SK-N-SH (cell line): ENCODE measurements around the gene GNPDA2. TPM values are rescaled to one million over a fixed set of nuclear protein-coding genes. Genes with fewer than 3 reads are reported as not detected.

Experiments
- CTCF ChIA-PET: fragments of 300-600, 350-600 bp; formaldehyde crosslinking; extraction: SDS; loops from one replicate; lab custom pipeline; 2021; lab: Yijun Ruan, JAX
- POLR2A ChIA-PET: fragments of 350-600 bp; sonication (Branson Sonifier 250); formaldehyde crosslinking; extraction: SDS; loops from one replicate; lab custom pipeline; 2020; ENCODE audit warnings: antibody characterized with exemption, inconsistent platforms; lab: Yijun Ruan, JAX
- DNase-seq: peaks from one replicate; pipeline ENCODE4 v3.0.0; 2012
- H2AFZ ChIP-seq: fragments of 200-600 bp; sonication (generic); 2 replicates; pipeline ENCODE4 v1.8.1; 2016; ENCODE audit warnings: antibody characterized with exemption, mild to moderate bottlenecking, low read depth
- H3F3A ChIP-seq: fragments of 200-600 bp; sonication (generic); replicated peaks from 2 replicates; pipeline ENCODE3; 2016; ENCODE audit warnings: antibody characterized with exemption, mild to moderate bottlenecking; ENCODE audit not compliant: insufficient read depth
- H3K27ac ChIP-seq, 2 experiments: fragments of 200-500 bp in 1 of 2; fragments of 200-600 bp in 1 of 2; sonication (Bioruptor generic) in 1 of 2; sonication (generic), shearing (Covaris generic) in 1 of 2; 2 replicates each; pipeline versions ENCODE4 v1.5.1 to v1.6.1; 2014 to 2016; ENCODE audit warnings: low read depth in 2 of 2, inconsistent platforms in 1 of 2, low read length in 1 of 2, mild to moderate bottlenecking in 1 of 2, mixed read lengths in 1 of 2
- H3K27me3 ChIP-seq: fragments of 200-600 bp; sonication (generic), shearing (Covaris generic); 2 replicates; pipeline ENCODE4 v1.6.1; 2016; ENCODE audit warnings: mixed run types; ENCODE audit not compliant: insufficient read depth
- H3K36me3 ChIP-seq, 2 experiments: fragments of 200-500 bp in 1 of 2; fragments of 200-600 bp in 1 of 2; sonication (Bioruptor generic) in 1 of 2; sonication (generic) in 1 of 2; replicated peaks in 1 of 2; 2 replicates each; pipeline versions ENCODE3 to v1.5.1; 2014 to 2016; ENCODE audit warnings: low read length in 1 of 2, mild to moderate bottlenecking in 1 of 2; ENCODE audit not compliant: insufficient read depth in 2 of 2, control insufficient read depth in 1 of 2
- H3K4me1 ChIP-seq, 2 experiments: fragments of 200-500 bp in 1 of 2; fragments of 200-600 bp in 1 of 2; sonication (Bioruptor generic) in 1 of 2; sonication (generic), shearing (Covaris generic) in 1 of 2; 2 replicates each; pipeline versions ENCODE4 v1.5.1 to v1.6.1; 2014 to 2016; ENCODE audit warnings: low read depth in 1 of 2, low read length in 1 of 2, mixed run types in 1 of 2; ENCODE audit not compliant: insufficient read depth in 2 of 2, control insufficient read depth in 1 of 2
- H3K4me2 ChIP-seq: fragments of 200-600 bp; sonication (generic), shearing (Covaris generic); 2 replicates; pipeline ENCODE4 v1.6.1; 2017; ENCODE audit warnings: mixed run types
- H3K4me3 ChIP-seq, 2 experiments: fragments of 200-500 bp in 1 of 2; fragments of 200-600 bp in 1 of 2; sonication (Bioruptor generic) in 1 of 2; sonication (generic), shearing (Covaris generic) in 1 of 2; 2 replicates each; pipeline versions ENCODE4 v1.5.1 to v1.8.1; 2014 to 2016; ENCODE audit warnings: low read depth in 2 of 2, inconsistent platforms in 1 of 2, low read length in 1 of 2, mild to moderate bottlenecking in 1 of 2, mixed read lengths in 1 of 2, moderate library complexity in 1 of 2
- H3K79me2 ChIP-seq: fragments of 200-600 bp; sonication (generic); 2 replicates; pipeline ENCODE4 v1.8.1; 2017; ENCODE audit warnings: mild to moderate bottlenecking; ENCODE audit not compliant: insufficient read depth
- H3K9ac ChIP-seq: fragments of 200-600 bp; sonication (generic); 2 replicates; pipeline ENCODE4 v1.6.1; 2017; ENCODE audit warnings: mixed run types
- H3K9me2 ChIP-seq: fragments of 200-600 bp; sonication (generic); 2 replicates; pipeline ENCODE4 v1.6.1; 2017; ENCODE audit warnings: mixed run types
- H3K9me3 ChIP-seq: fragments of 200-600 bp; sonication (generic); 2 replicates; pipeline ENCODE4 v1.6.1; 2017; ENCODE audit warnings: mixed run types, mild to moderate bottlenecking, moderate library complexity
- H4K20me1 ChIP-seq: fragments of 200-600 bp; sonication (generic); 2 replicates; pipeline ENCODE4 v1.6.1; 2017; ENCODE audit warnings: mild to moderate bottlenecking, mixed run types; ENCODE audit not compliant: insufficient read depth
- ELF1 ChIP-seq: IDR thresholded peaks from 2 replicates; pipeline ENCODE4 v1.4.0; 2012
- EZH2phosphoT487 ChIP-seq: fragments of 200-600 bp; sonication (generic); IDR thresholded peaks from 2 replicates; pipeline ENCODE4 v1.6.1; 2017; ENCODE audit warnings: low read depth, mixed run types, mild to moderate bottlenecking, antibody characterized with exemption, moderate library complexity, borderline replicate concordance
- FOSL2 ChIP-seq: IDR thresholded peaks from 2 replicates; pipeline ENCODE4 v1.4.0; 2012; ENCODE audit warnings: low read depth, mild to moderate bottlenecking, moderate library complexity, borderline replicate concordance
- FOXM1 ChIP-seq: IDR thresholded peaks from 2 replicates; pipeline ENCODE4 v1.4.0; 2012; ENCODE audit warnings: low read depth, mild to moderate bottlenecking
- GABPA ChIP-seq: IDR thresholded peaks from 2 replicates; pipeline ENCODE4 v1.4.0; 2012; ENCODE audit warnings: low read depth, mild to moderate bottlenecking
- GATA2 ChIP-seq: sonication (generic); formaldehyde crosslinking; IDR thresholded peaks from 2 replicates; pipeline ENCODE4 v1.5.0; 2020; ENCODE audit warnings: mild to moderate bottlenecking, missing genetic modification reagents
- MEF2A ChIP-seq: IDR thresholded peaks from 2 replicates; pipeline ENCODE4 v1.4.0; 2012; ENCODE audit warnings: low read depth, borderline replicate concordance
- MXI1 ChIP-seq: IDR thresholded peaks from 2 replicates; pipeline ENCODE4 v1.6.1; 2012; ENCODE audit warnings: mild to moderate bottlenecking, low read depth, low read length, improper control_type of control experiment
- NRF1 ChIP-seq: IDR thresholded peaks from 2 replicates; pipeline ENCODE4 v1.6.1; 2012; ENCODE audit warnings: low read depth, mild to moderate bottlenecking, low read length
- POLR2AphosphoS5 ChIP-seq: IDR thresholded peaks from 2 replicates; pipeline ENCODE4 v1.6.1; 2012; ENCODE audit warnings: low read depth, low read length
- RAD21 ChIP-seq: IDR thresholded peaks from 2 replicates; pipeline ENCODE4 v1.6.1; 2012; ENCODE audit warnings: mild to moderate bottlenecking, low read length
- SIN3A ChIP-seq: IDR thresholded peaks from 2 replicates; pipeline ENCODE4 v1.6.1; 2012; ENCODE audit warnings: low read depth, mild to moderate bottlenecking, low read length, moderate library complexity, borderline replicate concordance
- SMC3 ChIP-seq: IDR thresholded peaks from 2 replicates; pipeline ENCODE4 v1.6.1; 2012; ENCODE audit warnings: low read depth, low read length, improper control_type of control experiment
- TAF1 ChIP-seq: IDR thresholded peaks from 2 replicates; pipeline ENCODE4 v1.6.1; 2012; ENCODE audit warnings: low read depth, mild to moderate bottlenecking, low read length, moderate library complexity, borderline replicate concordance
- TCF12 ChIP-seq: IDR thresholded peaks from 2 replicates; pipeline ENCODE4 v1.4.0; 2012
- TEAD4 ChIP-seq: IDR thresholded peaks from 2 replicates; pipeline ENCODE4 v1.4.0; 2012; ENCODE audit warnings: mild to moderate bottlenecking, borderline replicate concordance; ENCODE audit not compliant: insufficient read depth
- USF2 ChIP-seq: fragments of 150-350 bp; IDR thresholded peaks from 2 replicates; pipeline ENCODE4 v1.6.1; 2017; ENCODE audit warnings: antibody characterized with exemption, low read length, low read depth, borderline replicate concordance
- YY1 ChIP-seq: IDR thresholded peaks from 2 replicates; pipeline ENCODE4 v1.4.0; 2012; ENCODE audit warnings: low read depth, mild to moderate bottlenecking
- WGBS: methylation state at CpG from one replicate; pipeline ENCODE4 v1.1.6; 2017; ENCODE audit warnings: low lambda C conversion rate; 5-methylcytosine and 5-hydroxymethylcytosine counted together
- polyA plus RNA-seq, 3 experiments: library from polyadenylated mRNA; depleted of rRNA; stranded (reverse); fragments of >200 nt; gene quantifications; 2 replicates each; pipeline ENCODE4 v1.2.3, GENCODE V29; 2012
- TF ChIP-seq, protein P1 (sequence below): IDR thresholded peaks from 2 replicates; pipeline ENCODE4 v1.4.0; 2012; ENCODE audit warnings: low read depth
- TF ChIP-seq, protein P2 (sequence below): fragments of 150-350 bp; IDR thresholded peaks from 2 replicates; pipeline ENCODE4 v1.6.1; 2016; ENCODE audit warnings: mild to moderate bottlenecking, low read depth, low read length
- TF ChIP-seq, protein P3 (sequence below): IDR thresholded peaks from 2 replicates; pipeline ENCODE4 v1.6.1; 2012; ENCODE audit warnings: mild to moderate bottlenecking, low read depth, low read length, moderate library complexity

The GNPDA2 gene
- polyA plus RNA-seq, 1 of the 3 experiments (the other 2 are of a cell fraction), result 7.8 TPM

GRCh38 chr4:44771789-44772188, 45.4 kb upstream of the GNPDA2 start:
- no peaks in the 10 kb centered on the region for H3K9me2 ChIP-seq
- CTCF ChIA-PET, result interaction anchor here (0.8 to 1.0 kb wide), 2 partner anchors 11 to 12 kb away, joined by 3 to 5 read pairs; no protein-coding TSS in a partner anchor
- no peak overlapping the region for H3K27ac ChIP-seq
- no peaks in the 10 kb centered on the region for H4K20me1 ChIP-seq
- no peak for DNase-seq
- H3K9me3 ChIP-seq, result no peaks in the 10 kb centered on the region
- no peaks in the 10 kb centered on the region for H3K27me3 ChIP-seq
- H3K79me2 ChIP-seq, result no peaks in the 10 kb centered on the region
- H3F3A ChIP-seq, result no peaks in the 10 kb centered on the region
- POLR2A ChIA-PET, result no interaction called here
- TF ChIP-seq RAD21, result no peak
- TF ChIP-seq FOSL2, result no peak
- TF ChIP-seq FOXM1, result no peak
- TF ChIP-seq TCF12, result no peak
- no peak for TF ChIP-seq EZH2phosphoT487
- TF ChIP-seq MXI1, result no peak
- no peak for TF ChIP-seq MEF2A
- TF ChIP-seq TAF1, result no peak
- TF ChIP-seq GATA2, result no peak
- no peak for TF ChIP-seq GABPA
- TF ChIP-seq SIN3A, result no peak
- TF ChIP-seq USF2, result no peak
- no peak for TF ChIP-seq YY1
- TF ChIP-seq, protein P1, sequence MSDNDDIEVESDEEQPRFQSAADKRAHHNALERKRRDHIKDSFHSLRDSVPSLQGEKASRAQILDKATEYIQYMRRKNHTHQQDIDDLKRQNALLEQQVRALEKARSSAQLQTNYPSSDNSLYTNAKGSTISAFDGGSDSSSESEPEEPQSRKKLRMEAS, result no peak
- no peak for TF ChIP-seq ELF1
- TF ChIP-seq, protein P2, sequence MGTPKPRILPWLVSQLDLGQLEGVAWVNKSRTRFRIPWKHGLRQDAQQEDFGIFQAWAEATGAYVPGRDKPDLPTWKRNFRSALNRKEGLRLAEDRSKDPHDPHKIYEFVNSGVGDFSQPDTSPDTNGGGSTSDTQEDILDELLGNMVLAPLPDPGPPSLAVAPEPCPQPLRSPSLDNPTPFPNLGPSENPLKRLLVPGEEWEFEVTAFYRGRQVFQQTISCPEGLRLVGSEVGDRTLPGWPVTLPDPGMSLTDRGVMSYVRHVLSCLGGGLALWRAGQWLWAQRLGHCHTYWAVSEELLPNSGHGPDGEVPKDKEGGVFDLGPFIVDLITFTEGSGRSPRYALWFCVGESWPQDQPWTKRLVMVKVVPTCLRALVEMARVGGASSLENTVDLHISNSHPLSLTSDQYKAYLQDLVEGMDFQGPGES, result no peak
- no peak for TF ChIP-seq SMC3
- TF ChIP-seq POLR2AphosphoS5, result no peak
- no peak for TF ChIP-seq NRF1
- no peak overlapping the region for H3K4me3 ChIP-seq
- no peak overlapping the region for H2AFZ ChIP-seq
- H3K4me1 ChIP-seq, result no peaks in the 10 kb centered on the region
- WGBS, result 0% methylated on average over 1 of the region's 1 CpG
- no peak overlapping the region for H3K9ac ChIP-seq
- no peak overlapping the region for H3K4me2 ChIP-seq
- no peaks in the 10 kb centered on the region for H3K36me3 ChIP-seq

DNA sequence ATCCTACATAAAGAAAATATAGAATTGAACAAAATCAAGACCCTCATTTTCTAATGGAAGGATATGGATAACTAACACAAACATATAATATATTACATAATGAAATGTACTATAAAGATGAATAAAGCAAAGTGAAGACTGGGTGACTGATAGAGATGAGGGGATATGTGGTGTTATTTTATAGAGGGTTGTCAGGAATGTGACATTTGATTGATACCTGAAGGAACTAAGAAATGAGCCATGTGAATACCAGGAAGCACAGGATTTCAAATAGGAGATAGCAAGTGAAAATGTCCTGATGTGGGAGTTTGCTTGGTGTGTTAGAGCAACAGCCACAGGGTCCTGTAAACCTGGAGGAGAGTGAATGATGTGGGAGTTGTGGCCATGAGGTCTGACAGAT, 40.1 kb upstream of the GNPDA2 start:
- Histone ChIP-seq H3K79me2 (no peaks in the 10 kb centered on the region), H3K27me3 (no peaks in the 10 kb centered on the region), H3K4me3 (no peak overlapping the region), H4K20me1 (no peaks in the 10 kb centered on the region), H3K4me1 (no peaks in the 10 kb centered on the region), H2AFZ (no peak overlapping the region), H3F3A (no peaks in the 10 kb centered on the region), H3K9me3 (no peaks in the 10 kb centered on the region), H3K9me2 (no peaks in the 10 kb centered on the region), H3K4me2 (no peak overlapping the region), H3K9ac (no peak overlapping the region), H3K27ac (no peak overlapping the region), H3K36me3 (no peaks in the 10 kb centered on the region)
- ChIA-PET CTCF (no interaction called here), POLR2A (no interaction called here)
- TF ChIP-seq TAF1, result no peak
- TF ChIP-seq TCF12, result no peak
- no peak for TF ChIP-seq SIN3A
- TF ChIP-seq TEAD4, result no peak
- TF ChIP-seq, protein P3, sequence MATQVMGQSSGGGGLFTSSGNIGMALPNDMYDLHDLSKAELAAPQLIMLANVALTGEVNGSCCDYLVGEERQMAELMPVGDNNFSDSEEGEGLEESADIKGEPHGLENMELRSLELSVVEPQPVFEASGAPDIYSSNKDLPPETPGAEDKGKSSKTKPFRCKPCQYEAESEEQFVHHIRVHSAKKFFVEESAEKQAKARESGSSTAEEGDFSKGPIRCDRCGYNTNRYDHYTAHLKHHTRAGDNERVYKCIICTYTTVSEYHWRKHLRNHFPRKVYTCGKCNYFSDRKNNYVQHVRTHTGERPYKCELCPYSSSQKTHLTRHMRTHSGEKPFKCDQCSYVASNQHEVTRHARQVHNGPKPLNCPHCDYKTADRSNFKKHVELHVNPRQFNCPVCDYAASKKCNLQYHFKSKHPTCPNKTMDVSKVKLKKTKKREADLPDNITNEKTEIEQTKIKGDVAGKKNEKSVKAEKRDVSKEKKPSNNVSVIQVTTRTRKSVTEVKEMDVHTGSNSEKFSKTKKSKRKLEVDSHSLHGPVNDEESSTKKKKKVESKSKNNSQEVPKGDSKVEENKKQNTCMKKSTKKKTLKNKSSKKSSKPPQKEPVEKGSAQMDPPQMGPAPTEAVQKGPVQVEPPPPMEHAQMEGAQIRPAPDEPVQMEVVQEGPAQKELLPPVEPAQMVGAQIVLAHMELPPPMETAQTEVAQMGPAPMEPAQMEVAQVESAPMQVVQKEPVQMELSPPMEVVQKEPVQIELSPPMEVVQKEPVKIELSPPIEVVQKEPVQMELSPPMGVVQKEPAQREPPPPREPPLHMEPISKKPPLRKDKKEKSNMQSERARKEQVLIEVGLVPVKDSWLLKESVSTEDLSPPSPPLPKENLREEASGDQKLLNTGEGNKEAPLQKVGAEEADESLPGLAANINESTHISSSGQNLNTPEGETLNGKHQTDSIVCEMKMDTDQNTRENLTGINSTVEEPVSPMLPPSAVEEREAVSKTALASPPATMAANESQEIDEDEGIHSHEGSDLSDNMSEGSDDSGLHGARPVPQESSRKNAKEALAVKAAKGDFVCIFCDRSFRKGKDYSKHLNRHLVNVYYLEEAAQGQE, result no peak
- no peak for TF ChIP-seq MXI1
- TF ChIP-seq FOXM1, result no peak
- DNase-seq, result no peak
